Neural progenitor cell (in vitro differentiated cells): ENCODE data around the gene NFATC1. TPM values are rescaled to one million over a fixed set of nuclear protein-coding genes. Genes with fewer than 3 reads are reported as not detected.
A peak's percentile ranks its signal among the peaks of the same experiment; 100 is the strongest.

Experiments used
- DNase-seq: peaks from one replicate; pipeline ENCODE4 v3.0.0-alpha.2; 2016; ENCODE audit warnings: low spot score
- H2AFZ ChIP-seq: fragments of 200-600 bp; sonication (generic); replicated peaks from 2 replicates; pipeline ENCODE4 v1.6.1; 2016; ENCODE audit warnings: antibody characterized with exemption
- H3F3A ChIP-seq: fragments of 200-600 bp; sonication (generic); 2 replicates; pipeline ENCODE4 v1.6.1; 2016; ENCODE audit warnings: antibody characterized with exemption, low read depth
- H3K27ac ChIP-seq: fragments of 200-600 bp; sonication (generic); 2 replicates; pipeline ENCODE4 v1.5.1; 2016; ENCODE audit warnings: mild to moderate bottlenecking
- H3K27me3 ChIP-seq: fragments of 200-600 bp; sonication (generic); 2 replicates; pipeline ENCODE4 v1.6.1; 2016; ENCODE audit warnings: mild to moderate bottlenecking, moderate library complexity
- H3K36me3 ChIP-seq: fragments of 200-600 bp; sonication (generic); 2 replicates; pipeline ENCODE4 v1.5.1; 2016
- H3K4me1 ChIP-seq: fragments of 200-600 bp; sonication (generic); 2 replicates; pipeline ENCODE4 v1.6.1; 2016; ENCODE audit warnings: mixed run types
- H3K4me2 ChIP-seq: fragments of 200-600 bp; sonication (generic); 2 replicates; pipeline ENCODE4 v1.6.1; 2016
- H3K4me3 ChIP-seq: fragments of 200-600 bp; sonication (generic); 2 replicates; pipeline ENCODE4 v1.5.1; 2016
- H3K79me2 ChIP-seq: fragments of 200-600 bp; sonication (generic); 2 replicates; pipeline ENCODE4 v1.6.1; 2016; ENCODE audit warnings: low read depth
- H3K9ac ChIP-seq: fragments of 200-600 bp; sonication (generic); 2 replicates; pipeline ENCODE4 v1.6.1; 2016
- H3K9me3 ChIP-seq: fragments of 200-600 bp; sonication (generic); 2 replicates; pipeline ENCODE4 v1.5.1; 2016; ENCODE audit warnings: low read depth
- H4K20me1 ChIP-seq: fragments of 200-600 bp; sonication (generic); 2 replicates; pipeline ENCODE4 v1.6.1; 2016; ENCODE audit warnings: low read depth
- H3K27ac Mint-ChIP-seq: 3 replicates; pipeline ENCODE4 v1.8.0; 2021; ENCODE audit warnings: mixed read lengths
- H3K27me3 Mint-ChIP-seq: 2 replicates; pipeline ENCODE4 v1.8.0; 2022; ENCODE audit warnings: low read depth, mild to moderate bottlenecking, inconsistent platforms, moderate library complexity, mixed read lengths; ENCODE audit not compliant: insufficient read depth
- H3K36me3 Mint-ChIP-seq: 3 replicates; pipeline ENCODE4 v1.8.0; 2021; ENCODE audit warnings: mixed read lengths
- H3K4me1 Mint-ChIP-seq: 3 replicates; pipeline ENCODE4 v1.8.0; 2021; ENCODE audit warnings: mixed read lengths
- H3K4me3 Mint-ChIP-seq: 3 replicates; pipeline ENCODE4 v1.8.0; 2021; ENCODE audit warnings: mild to moderate bottlenecking, moderate library complexity, mixed read lengths
- H3K9me3 Mint-ChIP-seq: 3 replicates; pipeline ENCODE4 v1.8.0; 2020; ENCODE audit warnings: mixed read lengths
- CTCF ChIP-seq: fragments of 200-600 bp; sonication (generic); IDR thresholded peaks from 2 replicates; pipeline ENCODE4 v1.5.1; 2017; ENCODE audit warnings: antibody characterized with exemption, mild to moderate bottlenecking
- EZH2 ChIP-seq: fragments of 200-600 bp; sonication (generic); IDR thresholded peaks from 2 replicates; pipeline ENCODE4 v1.6.1; 2017; ENCODE audit warnings: antibody characterized with exemption, mild to moderate bottlenecking, moderate library complexity
- EZH2phosphoT487 ChIP-seq: fragments of 200-600 bp; sonication (generic); IDR thresholded peaks from 2 replicates; pipeline ENCODE4 v1.6.1; 2017; ENCODE audit warnings: antibody characterized with exemption
- total RNA-seq: library from RNA; depleted of rRNA; stranded (reverse); fragments of >200 nt; gene quantifications from 2 replicates; pipeline ENCODE4 v1.2.3, GENCODE V29; 2015; ENCODE audit warnings: low replicate concordance

The NFATC1 gene
- total RNA-seq, 1 donor from 2014 or later: 2.3 TPM

GRCh38 chr18:79483971-79484491 is 88.3 kb downstream of the NFATC1 start:
- Histone ChIP-seq H3K27me3 (no peaks in the 10 kb centered on the region), H3K79me2 (no peaks in the 10 kb centered on the region), H3K9me3 (no peaks in the 10 kb centered on the region), H3K27ac (no peak overlapping the region), H3F3A (no peaks in the 10 kb centered on the region), H3K4me1 (no peaks in the 10 kb centered on the region), H3K36me3 (no peaks in the 10 kb centered on the region), H3K4me2 (no peak overlapping the region), H3K9ac (no peak overlapping the region), H4K20me1 (no peaks in the 10 kb centered on the region), H3K4me3 (no peak overlapping the region), H2AFZ (no peak overlapping the region)
- TF ChIP-seq EZH2 (no peak), CTCF (no peak), EZH2phosphoT487 (no peak)
- Mint-ChIP-seq H3K4me3 (no peak overlapping the region), H3K4me1 (peaks cover 11% of the 10 kb centered on the region), H3K9me3 (no peaks in the 10 kb centered on the region), H3K27me3 (peaks cover 1% of the 10 kb centered on the region), H3K27ac (peak overlapping the region; percentile 91), H3K36me3 (no peaks in the 10 kb centered on the region)
- DNase-seq: no peak

GRCh38 chr18:79484661-79485621 is 89.2 kb downstream of the NFATC1 start:
- no peaks in the 10 kb centered on the region for H4K20me1 ChIP-seq
- Mint-ChIP-seq H3K4me1 (peaks cover 13% of the 10 kb centered on the region), H3K27ac (peak overlapping the region; percentile 91), H3K27me3 (peaks cover 3% of the 10 kb centered on the region), H3K36me3 (no peaks in the 10 kb centered on the region), H3K4me3 (no peak overlapping the region), H3K9me3 (no peaks in the 10 kb centered on the region)
- no peaks in the 10 kb centered on the region for H3F3A ChIP-seq
- no peaks in the 10 kb centered on the region for H3K36me3 ChIP-seq
- no peak overlapping the region for H3K27ac ChIP-seq
- no peaks in the 10 kb centered on the region for H3K27me3 ChIP-seq
- H3K79me2 ChIP-seq: no peaks in the 10 kb centered on the region
- no peak overlapping the region for H3K4me3 ChIP-seq
- H3K9me3 ChIP-seq: no peaks in the 10 kb centered on the region
- H3K9ac ChIP-seq: no peak overlapping the region
- TF ChIP-seq EZH2 (no peak), CTCF (no peak), EZH2phosphoT487 (no peak)
- peak; percentile 77 for DNase-seq
- H3K4me1 ChIP-seq: no peaks in the 10 kb centered on the region
- H2AFZ ChIP-seq: no peak overlapping the region
- H3K4me2 ChIP-seq: no peak overlapping the region

GRCh38 chr18:79485788-79486355 is 90.1 kb downstream of the NFATC1 start:
- Histone ChIP-seq H3K27me3 (no peaks in the 10 kb centered on the region), H3K9me3 (no peaks in the 10 kb centered on the region), H3K4me3 (no peak overlapping the region), H4K20me1 (no peaks in the 10 kb centered on the region), H3F3A (no peaks in the 10 kb centered on the region), H3K4me2 (no peak overlapping the region), H2AFZ (no peak overlapping the region), H3K79me2 (no peaks in the 10 kb centered on the region), H3K4me1 (no peaks in the 10 kb centered on the region), H3K36me3 (no peaks in the 10 kb centered on the region), H3K27ac (no peak overlapping the region), H3K9ac (no peak overlapping the region)
- TF ChIP-seq EZH2phosphoT487: no peak
- no peak for TF ChIP-seq CTCF
- no peak for TF ChIP-seq EZH2
- no peak for DNase-seq
- H3K4me3 Mint-ChIP-seq: no peak overlapping the region
- no peaks in the 10 kb centered on the region for H3K36me3 Mint-ChIP-seq
- H3K4me1 Mint-ChIP-seq: peaks cover 13% of the 10 kb centered on the region
- H3K27me3 Mint-ChIP-seq: peaks cover 3% of the 10 kb centered on the region
- no peaks in the 10 kb centered on the region for H3K9me3 Mint-ChIP-seq
- peak overlapping the region; percentile 33 for H3K27ac Mint-ChIP-seq
